Measurements from ENCODE around the gene HMX2. TPM values are rescaled to one million over a fixed set of nuclear protein-coding genes. Genes with fewer than 3 reads are reported as not detected.

The HMX2 gene
- total and polyA plus RNA-seq, 2 of the 8 experiments (the other 6 are each of a cell fraction or from before 2014, with no cell fraction given) = 2.0 to 2.7 TPM

GRCh38 chr10:123164319-123164718 is 16.4 kb downstream of the HMX2 start (continued):
- TF ChIP-seq TAF7 (optimal IDR thresholded peaks at IDR 0.05; ENCODE audit: borderline replicate concordance, low read depth, low read length) (no peak), POU5F1 (IDR thresholded peaks at IDR 0.05; ENCODE audit: low read depth, low read length) (no peak), CBX8 (IDR thresholded peaks at IDR 0.05; ENCODE audit: borderline replicate concordance, low read depth, low read length) (no peak), MAX (IDR thresholded peaks at IDR 0.05) (no peak), ASH2L (IDR thresholded peaks at IDR 0.05; ENCODE audit: low read length) (no peak), SIX5 (IDR thresholded peaks at IDR 0.05; ENCODE audit: low read depth, low read length) (no peak)
